ENCODE data around the gene IGSF21. TPM values are rescaled to one million over a fixed set of nuclear protein-coding genes. Genes with fewer than 3 reads are reported as not detected.
"Not testable (repeated sequence)": the region's sequence is repeated elsewhere in the genome, so short reads cannot be mapped to it uniquely, and the experiment has no call there.

IGSF21 gene
- total RNA-seq, 4 donors from 2014 or later: 4.7 to 10.2 (median 5.9) TPM

GRCh38 chr1:18412882-18413353, 305.3 kb downstream of the IGSF21 start:
- no peak for DNase-seq (ENCODE audit: low spot score in 2 of 2)
- Histone ChIP-seq H3K27ac (no peak overlapping the region), H3K4me1 (no peaks in the 10 kb centered on the region), H3K36me3 (no peaks in the 10 kb centered on the region), H3K9me3 (peaks cover 0 to 27% (median 1%) of the 10 kb centered on the region in 4 donors), H3K27me3 (no peaks in the 10 kb centered on the region), H3K4me3 (no peak overlapping the region)
- TF ChIP-seq, protein P1, sequence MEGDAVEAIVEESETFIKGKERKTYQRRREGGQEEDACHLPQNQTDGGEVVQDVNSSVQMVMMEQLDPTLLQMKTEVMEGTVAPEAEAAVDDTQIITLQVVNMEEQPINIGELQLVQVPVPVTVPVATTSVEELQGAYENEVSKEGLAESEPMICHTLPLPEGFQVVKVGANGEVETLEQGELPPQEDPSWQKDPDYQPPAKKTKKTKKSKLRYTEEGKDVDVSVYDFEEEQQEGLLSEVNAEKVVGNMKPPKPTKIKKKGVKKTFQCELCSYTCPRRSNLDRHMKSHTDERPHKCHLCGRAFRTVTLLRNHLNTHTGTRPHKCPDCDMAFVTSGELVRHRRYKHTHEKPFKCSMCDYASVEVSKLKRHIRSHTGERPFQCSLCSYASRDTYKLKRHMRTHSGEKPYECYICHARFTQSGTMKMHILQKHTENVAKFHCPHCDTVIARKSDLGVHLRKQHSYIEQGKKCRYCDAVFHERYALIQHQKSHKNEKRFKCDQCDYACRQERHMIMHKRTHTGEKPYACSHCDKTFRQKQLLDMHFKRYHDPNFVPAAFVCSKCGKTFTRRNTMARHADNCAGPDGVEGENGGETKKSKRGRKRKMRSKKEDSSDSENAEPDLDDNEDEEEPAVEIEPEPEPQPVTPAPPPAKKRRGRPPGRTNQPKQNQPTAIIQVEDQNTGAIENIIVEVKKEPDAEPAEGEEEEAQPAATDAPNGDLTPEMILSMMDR (IDR thresholded peaks at IDR 0.05): no peak
- no peak for TF ChIP-seq POLR2A (IDR thresholded peaks at IDR 0.05)
- TF ChIP-seq EP300 (IDR thresholded peaks at IDR 0.05): no peak
- 66 to 87% methylated on average over 4 of the region's 4 CpGs for WGBS, 2 donors

GRCh38 chr1:18413541-18414305, 306.1 kb downstream of the IGSF21 start:
- WGBS, 2 donors: 52 to 58% methylated on average over 13 of the region's 13 CpGs
- H3K4me3 ChIP-seq: no peak overlapping the region
- DNase-seq (ENCODE audit: low spot score in 2 of 2): no peak
- TF ChIP-seq, protein P1 (IDR thresholded peaks at IDR 0.05): no peak
- TF ChIP-seq EP300 (IDR thresholded peaks at IDR 0.05): no peak
- TF ChIP-seq POLR2A (IDR thresholded peaks at IDR 0.05): no peak
- no peak overlapping the region for H3K27ac ChIP-seq
- no peaks in the 10 kb centered on the region for H3K4me1 ChIP-seq
- H3K27me3 ChIP-seq: no peaks in the 10 kb centered on the region
- H3K36me3 ChIP-seq: no peaks in the 10 kb centered on the region
- peaks cover 0 to 27% (median 1%) of the 10 kb centered on the region in 4 donors for H3K9me3 ChIP-seq

DNA sequence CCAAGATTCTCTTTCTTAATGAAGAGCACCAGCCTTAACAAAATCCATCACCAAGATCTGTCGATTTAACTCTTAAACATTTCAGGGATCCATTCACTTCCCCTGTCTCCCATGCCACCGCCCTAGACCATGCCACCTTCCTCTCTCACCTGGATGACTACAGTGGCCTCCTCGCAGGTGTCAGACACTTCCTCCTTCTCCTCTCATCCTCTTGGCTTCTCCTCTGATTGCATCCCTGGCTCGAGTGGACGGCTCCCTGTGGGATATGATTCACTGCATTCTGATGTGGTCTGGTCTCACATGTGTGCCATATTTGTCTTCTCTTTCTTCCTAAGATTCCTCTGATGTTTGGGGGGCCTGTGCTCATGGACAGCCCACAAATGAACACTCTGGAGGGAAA, 306.7 kb downstream of the IGSF21 start:
- TF ChIP-seq, protein P1 (IDR thresholded peaks at IDR 0.05): no peak
- no peak for TF ChIP-seq POLR2A (IDR thresholded peaks at IDR 0.05)
- TF ChIP-seq EP300 (IDR thresholded peaks at IDR 0.05): no peak
- WGBS, 2 donors: 74 to 80% methylated on average over 5 of the region's 5 CpGs
- H3K9me3 ChIP-seq: peaks cover 0 to 27% (median 1%) of the 10 kb centered on the region in 4 donors
- H3K4me1 ChIP-seq: no peaks in the 10 kb centered on the region
- no peaks in the 10 kb centered on the region for H3K27me3 ChIP-seq
- no peak overlapping the region for H3K4me3 ChIP-seq
- H3K27ac ChIP-seq: no peak overlapping the region
- DNase-seq (ENCODE audit: low spot score in 2 of 2): no peak
- H3K36me3 ChIP-seq: no peaks in the 10 kb centered on the region

- DNase-seq (ENCODE audit: low spot score in 2 of 2): no peak
- Histone ChIP-seq H3K36me3 (no peaks in the 10 kb centered on the region), H3K4me1 (no peaks in the 10 kb centered on the region), H3K27me3 (no peaks in the 10 kb centered on the region), H3K9me3 (peaks cover 0 to 27% (median 1%) of the 10 kb centered on the region in 4 donors), H3K27ac (no peak overlapping the region), H3K4me3 (no peak overlapping the region)
- WGBS, 2 donors: 68 to 88% methylated on average over 2 of the region's 2 CpGs
- TF ChIP-seq, protein P1 (IDR thresholded peaks at IDR 0.05): no peak
- TF ChIP-seq EP300 (IDR thresholded peaks at IDR 0.05): no peak
- TF ChIP-seq POLR2A (IDR thresholded peaks at IDR 0.05): no peak
Measured at GRCh38 chr1:18414872-18415447, 307.4 kb downstream of the IGSF21 start.

GRCh38 chr1:18415448-18416027, 307.9 kb downstream of the IGSF21 start:
- Histone ChIP-seq H3K27me3 (no peaks in the 10 kb centered on the region), H3K9me3 (peaks cover 0 to 22% (median 1%) of the 10 kb centered on the region in 4 donors), H3K36me3 (no peaks in the 10 kb centered on the region), H3K27ac (no peak overlapping the region), H3K4me1 (no peaks in the 10 kb centered on the region), H3K4me3 (no peak overlapping the region)
- no peak for TF ChIP-seq EP300 (IDR thresholded peaks at IDR 0.05)
- TF ChIP-seq, protein P1 (IDR thresholded peaks at IDR 0.05): no peak
- TF ChIP-seq POLR2A (IDR thresholded peaks at IDR 0.05): no peak
- WGBS, 2 donors: 64 to 76% methylated on average over 2 of the region's 2 CpGs
- no peak for DNase-seq (ENCODE audit: low spot score in 2 of 2)

- H3K27me3 ChIP-seq; H3K27ac ChIP-seq; H3K36me3 ChIP-seq; H3K4me3 ChIP-seq; H3K4me1 ChIP-seq; DNase-seq (ENCODE audit: low spot score in 2 of 2): not testable (repeated sequence)
- WGBS, 2 donors: 83 to 90% methylated on average over 5 of the region's 5 CpGs
- peaks cover 0 to 17% (median 1%) of the 10 kb centered on the region in 4 donors for H3K9me3 ChIP-seq
Measured at GRCh38 chr1:18416126-18416525, 308.5 kb downstream of the IGSF21 start.

Data from tibial nerve (tissue), 4 donors.